HTERT RPE-1 (cell line): ENCODE results near the gene TMEM39A.

ENCODE experiments used
- in situ Hi-C: fragments of 300-500 bp; cut with MboI; formaldehyde crosslinking; loops from 4 replicates; pipeline ENCODE4 v1.14.3; 2020; ENCODE audit warnings: low sequenced_read_pairs

Gene TMEM39A, protein sequence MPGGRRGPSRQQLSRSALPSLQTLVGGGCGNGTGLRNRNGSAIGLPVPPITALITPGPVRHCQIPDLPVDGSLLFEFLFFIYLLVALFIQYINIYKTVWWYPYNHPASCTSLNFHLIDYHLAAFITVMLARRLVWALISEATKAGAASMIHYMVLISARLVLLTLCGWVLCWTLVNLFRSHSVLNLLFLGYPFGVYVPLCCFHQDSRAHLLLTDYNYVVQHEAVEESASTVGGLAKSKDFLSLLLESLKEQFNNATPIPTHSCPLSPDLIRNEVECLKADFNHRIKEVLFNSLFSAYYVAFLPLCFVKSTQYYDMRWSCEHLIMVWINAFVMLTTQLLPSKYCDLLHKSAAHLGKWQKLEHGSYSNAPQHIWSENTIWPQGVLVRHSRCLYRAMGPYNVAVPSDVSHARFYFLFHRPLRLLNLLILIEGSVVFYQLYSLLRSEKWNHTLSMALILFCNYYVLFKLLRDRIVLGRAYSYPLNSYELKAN

DNA sequence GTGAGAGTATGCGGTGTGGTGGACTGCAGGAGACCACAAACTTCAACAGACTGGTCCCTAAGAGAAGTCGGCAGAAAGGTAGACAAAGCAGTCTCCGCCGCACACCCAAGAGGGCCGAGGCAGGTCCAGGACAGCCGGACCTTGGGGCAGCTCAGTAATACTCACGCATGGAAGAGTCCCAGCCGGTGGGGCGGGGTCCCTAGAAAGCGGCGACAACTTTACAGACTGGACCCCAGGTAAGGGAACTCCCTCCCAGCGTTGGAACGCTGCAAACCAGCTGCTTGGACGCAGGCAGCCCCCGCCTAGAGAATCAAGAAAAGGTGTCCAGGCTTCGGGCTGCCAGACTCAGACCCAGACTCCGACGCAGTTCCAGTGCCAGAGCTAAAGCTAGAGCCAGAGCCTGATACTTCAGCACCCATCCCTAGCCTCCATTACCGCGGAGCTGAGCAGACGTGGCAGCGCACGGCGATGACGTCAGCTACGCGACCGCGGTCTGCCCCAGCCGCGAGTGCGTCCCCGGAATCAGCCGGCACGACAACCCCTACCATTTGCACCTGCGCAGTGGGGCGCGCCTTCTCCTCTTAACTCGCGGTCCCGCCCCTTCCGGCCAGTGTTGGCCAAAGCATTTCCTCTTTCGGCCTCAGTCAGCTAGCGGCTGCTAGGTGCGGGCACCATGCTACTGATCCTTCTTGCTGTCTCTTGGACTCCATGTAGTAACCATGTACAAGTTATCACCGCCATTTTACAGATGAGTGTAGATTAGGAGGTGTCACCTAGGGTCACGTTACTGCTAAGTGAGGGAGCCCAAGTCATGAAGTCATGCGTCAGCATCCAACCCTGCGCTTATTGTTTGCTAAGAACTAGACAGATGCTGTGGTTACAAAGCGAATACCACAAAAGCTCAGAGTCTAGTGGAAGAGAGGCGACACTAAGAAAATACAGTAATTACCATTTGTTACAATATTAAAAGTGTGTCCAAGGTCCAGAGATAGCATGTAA lies at the start of gene TMEM39A:
Gene TMEM39A, minus strand, starts transcription at position 445 of the 999 bp plus-strand sequence. CDS start 1,541 bp downstream, outside the sequence.
- in situ Hi-C loops, result no loop called here

DNA sequence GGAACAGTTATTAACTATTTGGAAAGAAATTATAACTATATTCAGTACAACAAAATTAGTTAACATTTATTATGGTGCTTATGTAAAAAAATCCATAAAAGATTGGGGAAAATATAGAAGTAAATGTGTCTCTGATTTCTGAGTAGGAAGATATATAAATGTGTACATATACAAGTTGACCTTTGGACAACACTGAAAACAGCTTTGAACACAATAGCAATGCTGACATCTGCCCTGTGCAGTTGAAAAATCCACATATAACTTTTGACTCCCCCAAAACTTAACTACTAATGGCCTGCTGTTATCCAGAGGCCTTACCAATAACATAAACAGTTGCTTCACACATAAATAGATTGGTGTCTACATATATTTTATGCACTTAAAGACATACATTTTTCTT lies 47.3 kb upstream of the TMEM39A start:
- in situ Hi-C loops, result no loop called here

DNA sequence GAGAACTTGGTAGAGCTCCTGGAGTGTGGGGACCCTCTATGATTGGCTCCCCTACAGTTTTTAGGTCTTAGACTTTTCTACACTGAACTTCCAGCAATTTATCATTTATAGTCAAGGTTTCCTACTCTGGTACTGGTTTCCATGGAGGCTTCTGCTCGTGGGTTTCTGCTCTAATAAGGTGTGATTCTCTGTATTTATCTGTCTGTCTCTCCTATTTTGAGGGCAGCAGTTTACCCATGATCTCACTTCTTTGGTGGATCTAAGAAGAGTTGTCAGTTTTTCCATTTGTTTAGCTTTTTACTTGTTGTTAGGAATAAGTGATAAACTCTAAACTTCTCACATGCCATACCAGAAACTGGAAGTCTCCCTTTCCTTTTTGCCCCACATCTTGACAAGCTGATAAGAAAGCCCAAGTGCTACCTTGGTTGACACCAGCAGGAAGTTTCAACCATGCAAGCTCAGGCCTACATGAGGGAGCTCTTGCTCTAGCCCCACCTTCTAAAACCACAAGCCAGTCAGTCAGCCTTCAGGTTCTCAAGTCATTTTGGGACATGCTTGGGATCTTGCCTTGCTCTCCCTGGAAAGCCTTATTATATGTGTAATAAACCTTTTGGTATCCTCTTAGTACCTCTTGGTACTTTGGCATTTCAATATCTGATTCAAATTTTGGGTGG lies 44.9 kb upstream of the TMEM39A start:
- in situ Hi-C loops, result no loop called here

DNA sequence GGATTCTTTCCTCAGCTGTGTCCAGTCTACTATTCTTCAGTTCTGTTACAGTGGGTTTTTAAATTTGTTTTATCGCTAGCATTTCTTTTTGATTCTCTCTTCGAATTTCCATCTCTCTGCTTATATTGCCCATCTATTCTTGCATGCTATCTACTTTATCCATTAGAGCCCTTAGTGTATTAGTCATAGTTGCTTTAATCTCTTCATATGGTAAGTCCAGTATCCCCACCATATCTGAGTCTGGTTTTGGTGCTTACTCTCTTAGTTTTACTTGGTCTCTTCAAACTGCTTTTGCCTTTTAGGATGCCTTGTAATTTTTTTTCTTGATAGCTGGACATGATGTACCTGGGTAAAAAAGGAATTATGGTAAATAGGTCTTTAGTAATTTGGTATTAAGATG lies 44.0 kb upstream of the TMEM39A start:
- in situ Hi-C loops, result no loop called here

DNA sequence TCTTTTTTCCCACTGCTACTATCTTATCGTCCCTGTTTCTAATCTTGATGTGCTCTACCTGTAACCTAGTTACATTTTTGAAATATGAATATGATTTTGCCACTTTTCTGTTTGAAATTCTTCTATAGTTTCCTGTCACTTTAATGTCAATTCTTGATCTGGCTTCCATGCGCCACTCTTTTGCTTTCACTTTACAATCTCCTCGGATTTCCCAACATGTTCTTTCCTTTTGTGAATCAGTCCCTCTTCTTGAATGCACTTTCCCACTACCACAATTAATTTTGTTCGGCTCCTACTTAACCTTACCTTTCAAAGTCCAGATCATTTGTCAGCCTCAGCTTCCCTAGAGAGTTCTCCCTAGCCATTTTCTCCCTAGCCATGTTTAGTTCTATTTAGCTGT lies 43.2 kb upstream of the TMEM39A start:
- in situ Hi-C loops, result no loop called here

DNA sequence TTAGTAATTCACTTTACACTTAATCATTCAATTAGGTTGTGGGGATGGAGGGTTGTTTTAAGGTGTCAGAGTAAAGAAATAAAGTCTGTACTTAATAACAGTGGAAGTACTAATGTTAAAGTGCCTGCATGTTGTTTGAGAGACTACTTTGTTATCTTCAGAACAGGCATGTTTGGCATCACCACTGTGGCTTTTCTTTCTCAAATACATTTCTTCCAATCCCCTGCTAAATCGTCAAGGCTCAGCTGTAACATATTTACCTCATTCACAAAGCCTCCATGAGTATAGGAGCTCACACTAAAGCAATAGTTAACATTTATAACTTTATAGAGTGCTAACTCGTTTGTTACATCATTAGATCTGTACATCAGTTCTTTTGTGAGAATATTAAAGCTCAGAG lies 37.5 kb upstream of the TMEM39A start:
- in situ Hi-C loops, result no loop called here

DNA sequence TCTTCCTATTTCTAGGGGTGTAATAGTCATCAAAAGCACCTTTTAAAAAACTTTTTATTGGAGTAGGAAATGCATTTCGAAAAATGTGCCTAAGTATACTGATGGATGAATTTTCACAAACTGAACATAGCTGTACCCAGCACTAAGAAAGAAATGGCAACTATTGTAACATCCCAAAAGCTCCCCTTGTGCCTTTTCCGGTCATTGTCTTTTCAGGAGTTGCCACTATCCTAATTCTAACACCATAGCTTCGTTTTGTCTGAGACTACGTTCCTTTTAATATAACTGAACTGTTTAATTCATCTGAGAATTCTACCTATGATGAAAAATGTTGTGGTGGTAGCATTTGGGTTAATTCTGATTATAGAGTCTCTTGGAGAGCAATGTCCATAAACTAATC lies 36.9 kb upstream of the TMEM39A start:
- in situ Hi-C loops, result no loop called here

DNA sequence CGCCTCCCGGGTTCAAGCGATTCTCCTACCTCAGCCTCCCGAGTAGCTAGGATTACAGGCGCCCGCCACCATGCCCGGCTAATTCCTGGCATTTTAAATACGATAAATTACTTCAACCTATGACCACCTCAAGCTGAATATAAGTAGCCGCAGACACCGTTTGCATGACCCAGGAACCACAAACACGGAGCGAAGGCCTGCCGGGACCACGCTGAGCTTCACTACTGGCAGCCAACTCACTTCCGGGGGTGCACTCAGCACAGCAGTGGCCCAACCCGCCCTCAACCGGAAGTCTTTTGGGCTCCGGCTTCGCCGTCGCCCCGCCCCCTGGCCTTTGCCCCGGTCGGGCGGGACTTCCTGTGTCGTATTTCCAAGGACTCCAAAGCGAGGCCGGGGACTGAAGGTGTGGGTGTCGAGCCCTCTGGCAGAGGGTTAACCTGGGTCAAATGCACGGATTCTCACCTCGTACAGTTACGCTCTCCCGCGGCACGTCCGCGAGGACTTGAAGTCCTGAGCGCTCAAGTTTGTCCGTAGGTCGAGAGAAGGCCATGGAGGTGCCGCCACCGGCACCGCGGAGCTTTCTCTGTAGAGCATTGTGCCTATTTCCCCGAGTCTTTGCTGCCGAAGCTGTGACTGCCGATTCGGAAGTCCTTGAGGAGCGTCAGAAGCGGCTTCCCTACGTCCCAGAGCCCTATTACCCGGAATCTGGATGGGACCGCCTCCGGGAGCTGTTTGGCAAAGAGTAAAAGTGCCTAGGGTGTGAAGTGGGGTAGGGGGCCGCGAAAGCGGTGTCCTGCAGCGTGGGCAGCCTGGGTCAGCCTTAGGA lies 35.0 kb upstream of the TMEM39A start, which contains the start of gene TIMMDC1:
Gene TIMMDC1, plus strand, starts transcription at position 362 of the 826 bp plus-strand sequence. Its CDS starts 187 bp downstream, at position 549.
- in situ Hi-C loops, result no loop called here

DNA sequence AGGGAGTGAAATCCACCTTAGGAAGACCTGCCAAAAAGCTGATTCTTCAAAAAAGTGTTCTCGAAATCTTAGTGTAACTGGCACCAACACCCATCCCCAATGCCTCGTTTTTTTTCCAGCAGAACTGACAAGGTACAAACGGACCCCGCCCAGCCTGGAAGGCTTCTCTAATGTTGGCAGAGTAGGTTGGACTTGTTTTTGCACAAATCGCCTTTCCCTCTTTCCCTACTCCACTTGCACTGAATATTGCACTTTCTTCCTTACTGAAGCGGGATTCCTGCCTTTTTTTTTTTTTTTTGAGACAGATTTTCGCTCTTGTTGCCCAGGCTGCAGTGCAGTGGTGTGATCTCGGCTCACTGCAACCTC lies 34.4 kb upstream of the TMEM39A start:
- in situ Hi-C loops, result no loop called here

DNA sequence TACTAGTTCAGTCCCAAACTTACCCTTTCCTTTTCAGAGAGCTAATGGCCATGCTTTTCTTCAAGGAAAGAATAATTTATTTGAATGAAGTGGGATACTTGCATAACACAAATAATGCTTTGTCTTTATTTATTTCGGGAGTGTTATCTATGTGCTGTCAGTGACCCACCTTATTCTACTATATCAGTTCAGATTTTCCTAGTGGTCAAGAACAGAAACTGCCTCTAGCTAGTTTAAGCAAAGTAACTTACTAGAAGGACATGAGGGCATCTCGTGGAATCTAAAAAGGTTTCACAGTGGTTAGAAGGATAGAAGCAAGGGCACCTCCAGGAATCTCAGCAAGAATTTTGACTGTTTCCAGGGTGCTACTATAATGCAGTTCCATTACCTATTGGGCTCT lies 31.2 kb upstream of the TMEM39A start:
- in situ Hi-C loops, result no loop called here

DNA sequence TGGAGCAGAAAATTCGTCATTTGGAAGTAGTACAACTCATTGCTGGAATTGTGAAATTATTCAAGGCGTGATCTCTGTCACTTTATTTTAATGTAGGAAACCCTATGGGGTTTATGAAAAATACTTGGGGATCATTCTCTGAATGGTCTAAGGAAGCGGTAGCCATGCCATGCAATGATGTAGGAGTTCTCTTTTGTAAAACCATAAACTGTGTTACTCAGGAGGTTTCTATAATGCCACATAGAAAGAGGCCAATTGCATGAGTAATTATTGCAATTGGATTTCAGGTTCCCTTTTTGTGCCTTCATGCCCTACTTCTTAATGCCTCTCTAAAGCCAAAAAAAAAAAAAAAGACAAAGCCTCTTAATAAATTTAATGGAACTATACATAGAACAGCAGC lies 29.4 kb upstream of the TMEM39A start:
- in situ Hi-C loops, result no loop called here

DNA sequence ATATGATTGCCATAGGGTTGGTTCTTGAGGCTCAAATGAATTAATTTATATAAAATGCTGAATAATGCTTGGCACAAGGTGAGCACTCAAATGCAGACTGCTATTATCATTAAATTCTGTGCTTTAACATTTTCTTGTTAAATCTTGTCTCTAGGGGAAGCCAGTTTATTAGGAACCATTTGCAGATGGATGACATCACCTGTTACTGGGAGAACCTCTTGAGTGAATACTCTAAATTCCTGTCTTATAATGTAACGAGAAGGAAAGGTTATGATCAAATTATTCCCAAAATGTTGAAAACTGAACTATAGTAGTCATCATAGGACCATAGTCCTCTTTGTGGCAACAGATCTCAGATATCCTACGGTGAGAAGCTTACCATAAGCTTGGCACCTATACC lies 28.7 kb upstream of the TMEM39A start:
- in situ Hi-C loops, result no loop called here

DNA sequence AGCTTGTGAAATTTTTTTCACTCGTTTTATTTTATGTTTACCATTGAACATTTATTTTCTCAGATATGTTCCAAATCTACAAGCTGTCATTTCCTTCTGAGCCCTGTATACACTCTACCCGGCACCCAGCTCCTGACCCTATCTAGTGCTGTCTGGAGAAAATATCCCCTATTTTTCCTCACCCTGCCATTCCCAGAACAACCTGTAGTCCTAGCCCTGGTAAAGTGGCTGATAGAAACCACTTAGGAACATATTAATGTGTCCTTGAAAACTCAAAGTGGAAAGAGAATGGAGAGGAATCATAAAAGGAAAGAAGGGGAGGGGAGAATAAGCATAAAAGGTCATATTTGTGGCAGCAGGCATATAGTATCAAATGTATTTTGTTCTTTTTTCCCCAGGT lies 26.7 kb upstream of the TMEM39A start:
- in situ Hi-C loops, result no loop called here

DNA sequence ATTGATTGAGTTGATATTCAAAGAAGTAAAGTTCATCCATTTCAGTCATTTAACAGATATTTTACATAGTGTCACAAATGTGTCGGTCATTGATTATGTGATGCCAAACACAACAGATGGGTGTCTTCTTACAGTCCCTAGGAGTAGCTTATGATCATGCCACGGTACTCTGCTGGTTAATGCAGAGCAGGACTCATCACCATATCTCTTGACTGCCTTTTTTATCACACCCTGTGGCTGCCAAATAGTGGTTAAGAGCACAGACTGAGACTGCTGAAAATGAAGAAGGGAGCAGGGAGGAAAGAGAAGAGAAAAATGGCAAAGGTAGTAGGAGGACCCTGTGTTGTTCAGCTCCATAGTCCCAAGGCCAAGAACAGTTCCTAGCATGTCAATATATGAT lies 22.1 kb upstream of the TMEM39A start:
- in situ Hi-C loops, result no loop called here

DNA sequence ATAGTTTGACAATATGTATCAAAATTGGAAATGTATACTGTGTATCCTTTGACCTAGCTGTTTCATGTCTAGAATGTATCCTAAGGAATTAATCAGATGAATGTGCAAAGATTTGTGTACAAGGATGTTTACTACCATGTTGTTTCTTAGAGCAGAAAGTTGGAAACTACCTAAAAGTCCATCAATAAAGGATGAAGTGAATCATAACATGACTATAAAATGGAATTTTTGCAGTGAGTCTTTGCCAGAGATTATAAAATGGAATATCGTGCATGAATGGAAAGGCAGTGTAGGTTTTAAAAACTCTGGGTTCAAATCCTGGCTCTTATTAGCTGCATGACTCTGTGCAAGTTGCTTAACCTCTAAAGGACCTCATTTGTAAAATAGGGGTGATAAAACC lies 19.7 kb upstream of the TMEM39A start:
- in situ Hi-C loops, result no loop called here

DNA sequence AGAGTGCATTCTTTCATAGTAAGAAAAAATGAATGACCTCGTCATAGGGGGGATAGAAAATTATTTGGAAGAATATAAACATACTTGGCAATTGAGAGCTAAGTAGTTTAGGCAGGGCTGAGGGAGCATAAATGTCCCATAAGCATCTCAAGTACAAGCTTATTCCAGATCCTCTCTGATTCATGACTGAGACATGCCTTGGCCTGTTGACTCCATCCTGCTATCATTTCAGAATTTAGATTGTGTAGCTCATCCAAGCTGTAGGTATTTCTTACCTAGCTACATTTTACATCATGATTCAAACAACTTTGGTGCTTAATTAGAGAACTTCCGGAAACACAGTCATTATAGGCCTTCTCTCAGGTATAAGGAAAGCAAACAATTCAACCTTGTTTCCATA lies 17.7 kb upstream of the TMEM39A start:
- in situ Hi-C loops, result no loop called here

DNA sequence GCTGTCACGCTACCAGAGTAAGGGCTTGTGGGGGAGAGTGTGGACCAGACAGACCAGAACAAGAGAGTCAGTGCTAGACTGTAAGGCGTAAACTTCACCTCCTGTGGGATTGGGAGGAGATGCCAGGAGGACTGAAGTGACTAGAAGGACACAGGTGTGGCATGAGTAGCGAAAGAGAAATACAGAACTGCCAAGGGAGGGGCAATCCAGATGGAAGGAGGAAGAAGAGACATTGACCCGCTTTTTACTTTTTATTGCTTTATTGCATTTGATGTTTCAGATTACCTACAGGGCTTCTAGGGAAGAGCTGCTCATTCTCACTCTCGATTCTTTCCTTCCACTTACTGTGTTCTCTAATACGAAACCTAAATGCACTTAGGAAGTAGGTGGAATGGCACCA lies 7.5 kb upstream of the TMEM39A start:
- in situ Hi-C loops, result no loop called here

DNA sequence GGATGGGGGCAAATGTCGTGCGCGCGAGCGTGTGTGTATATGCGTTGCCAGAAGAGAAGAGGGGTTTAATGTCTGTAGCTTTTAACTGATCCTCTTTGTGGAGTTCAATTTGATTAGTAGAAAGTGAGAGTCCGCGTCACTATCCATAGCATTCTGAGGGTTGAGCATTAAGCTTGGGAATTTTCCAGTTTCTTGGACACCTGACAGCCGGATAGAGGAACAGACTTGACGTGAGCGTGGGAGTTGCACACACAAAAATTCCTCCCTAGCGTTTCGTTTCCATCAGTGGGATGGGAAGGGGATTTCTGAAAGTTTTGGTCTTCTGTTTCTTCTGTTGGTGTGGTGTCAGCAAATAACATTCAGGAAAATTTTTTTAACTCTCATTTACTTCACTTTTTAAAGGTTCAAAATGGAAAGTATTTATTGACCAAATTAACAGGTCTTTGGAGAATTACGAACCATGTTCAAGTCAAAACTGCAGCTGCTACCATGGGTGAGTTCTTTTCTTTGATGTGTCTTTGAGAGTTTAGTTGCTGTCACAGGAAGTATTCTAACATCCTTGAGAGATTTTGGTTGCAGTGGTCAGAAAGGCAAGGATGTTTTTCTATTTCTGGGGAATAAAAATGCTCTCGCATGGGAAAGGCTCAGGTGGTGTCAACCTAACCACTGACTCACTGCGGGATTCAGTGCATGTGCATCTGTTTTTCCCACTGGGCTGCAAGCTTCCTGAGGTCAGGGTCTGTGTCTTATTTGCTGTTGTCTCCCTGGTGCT lies 6.2 kb upstream of the TMEM39A start:
- in situ Hi-C loops, result no loop called here

DNA sequence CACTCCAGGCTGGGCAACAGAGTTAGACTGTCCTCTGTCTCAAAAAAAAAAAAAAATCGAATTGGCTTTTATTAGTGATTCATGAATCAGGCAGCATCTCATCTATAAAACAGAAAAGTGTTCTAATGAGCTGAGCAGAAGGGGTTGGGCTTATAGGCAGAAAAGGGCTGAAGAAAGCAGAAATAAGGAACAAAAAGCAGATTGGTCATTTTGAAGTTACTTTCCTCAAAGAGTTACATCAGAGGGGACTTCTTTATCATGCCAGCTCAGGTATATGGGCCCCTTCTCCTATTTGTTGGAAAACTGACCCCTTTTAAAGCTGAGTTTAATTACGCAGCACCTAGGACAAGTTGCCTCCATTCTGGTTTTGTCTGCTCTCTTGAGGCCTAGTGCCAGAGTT lies 4.6 kb upstream of the TMEM39A start:
- in situ Hi-C loops, result no loop called here
